GM12878 (cell line): ENCODE measurements around the gene CDKN1C. TPM values are rescaled to one million over a fixed set of nuclear protein-coding genes. Genes with fewer than 3 reads are reported as not detected.

Experiments
- ATAC-seq: fragments of 200-7000 bp; cut with Tn5 transposase; 3 replicates; pipeline ENCODE4 v1.9.1; 2020; ENCODE audit warnings: mild to moderate bottlenecking, moderate library complexity
- BruUV-seq: library from RNA; stranded (reverse); fragments of 400-500 nt; replicated peaks from 2 replicates; lab custom pipeline; 2021; lab: Mats Ljungman, UMichigan
- CTCF ChIA-PET: fragments of 300-600 bp; sonication (Branson Sonifier 250); formaldehyde crosslinking; extraction: SDS; loops from one replicate; lab custom pipeline; 2021; ENCODE audit warnings: inconsistent platforms; lab: Yijun Ruan, JAX
- POLR2A ChIA-PET: fragments of 350-600 bp; formaldehyde crosslinking; extraction: SDS; loops from one replicate; lab custom pipeline; 2021; ENCODE audit warnings: inconsistent platforms; lab: Charles Lee
- RAD21 ChIA-PET: fragments of 300-600 bp; sonication (Branson Sonifier 250); formaldehyde crosslinking; loops from one replicate; lab custom pipeline; 2023; ENCODE audit warnings: antibody characterized with exemption; ENCODE audit not compliant: unreplicated experiment; lab: Charles Lee
- SMC1A ChIA-PET: fragments of 300-600 bp; sonication (Branson Sonifier 250); formaldehyde crosslinking; loops from one replicate; lab custom pipeline; 2023; ENCODE audit not compliant: unreplicated experiment, uncharacterized antibody; lab: Charles Lee
- DNase-seq: peaks from one replicate; pipeline ENCODE4 v3.0.0-alpha.2; 2011; ENCODE audit warnings: low read depth, low spot score
- FAIRE-seq: peaks from 3 replicates; lab custom pipeline; 2011; peaks lifted over from hg19 to GRCh38; lab: Jason Lieb, UNC
- H2AFZ ChIP-seq: 2 replicates; pipeline ENCODE4 v1.6.0; 2011; ENCODE audit warnings: low read depth, low read length, control low read depth; ENCODE audit not compliant: control insufficient read depth
- H3K27ac ChIP-seq: 2 replicates; pipeline ENCODE4 v1.5.1; 2011; ENCODE audit warnings: control low read depth; ENCODE audit not compliant: control insufficient read depth, insufficient read depth
- H3K27me3 ChIP-seq, 2 experiments: replicated peaks in 1 of 2; 2 replicates each; pipeline versions ENCODE4 v1.6.0 to v1.6.1; 2011; ENCODE audit warnings: low read length in 1 of 2; ENCODE audit not compliant: control insufficient read depth in 2 of 2, insufficient read depth in 2 of 2
- H3K36me3 ChIP-seq, 2 experiments: 2 replicates each; pipeline ENCODE4 v1.5.1; 2011; ENCODE audit warnings: low read length in 1 of 2; ENCODE audit not compliant: control insufficient read depth in 2 of 2, insufficient read depth in 2 of 2
- H3K4me1 ChIP-seq: 2 replicates; pipeline ENCODE4 v1.6.1; 2011; ENCODE audit warnings: mild to moderate bottlenecking, low read length, moderate library complexity, mixed read lengths; ENCODE audit not compliant: control insufficient read depth, insufficient read depth
- H3K4me2 ChIP-seq: 2 replicates; pipeline ENCODE4 v1.6.0; 2011; ENCODE audit warnings: control low read depth; ENCODE audit not compliant: control insufficient read depth, insufficient read depth
- H3K4me3 ChIP-seq: fragments of 200-600 bp; sonication (generic); 2 replicates; pipeline ENCODE4 v1.5.1; 2016
- H3K79me2 ChIP-seq: 2 replicates; pipeline ENCODE4 v1.6.0; 2011; ENCODE audit warnings: low read length; ENCODE audit not compliant: control insufficient read depth, insufficient read depth
- H3K9ac ChIP-seq: 2 replicates; pipeline ENCODE4 v1.8.0; 2011; ENCODE audit warnings: low read length, control low read depth, mixed read lengths; ENCODE audit not compliant: control insufficient read depth, insufficient read depth
- H3K9me3 ChIP-seq: replicated peaks from 3 replicates; pipeline ENCODE4 v1.5.1; 2011; ENCODE audit warnings: mild to moderate bottlenecking, low read length; ENCODE audit not compliant: control insufficient read depth, insufficient read depth
- H4K20me1 ChIP-seq: 2 replicates; pipeline ENCODE4 v1.6.0; 2011; ENCODE audit not compliant: control insufficient read depth, insufficient read depth
- BHLHE40 ChIP-seq, 2 experiments: fragments of 450-650 bp in 1 of 2; IDR thresholded peaks; 2 replicates each; pipeline ENCODE4 v1.6.1; 2011 to 2017; ENCODE audit warnings: low read depth in 2 of 2, borderline replicate concordance in 1 of 2, improper control_type of control experiment in 1 of 2, low read length in 1 of 2, mild to moderate bottlenecking in 1 of 2
- BRCA1 ChIP-seq: IDR thresholded peaks from 2 replicates; pipeline ENCODE4 v1.6.1; 2011; ENCODE audit warnings: low read depth, low read length, improper control_type of control experiment
- CHD2 ChIP-seq: IDR thresholded peaks from 2 replicates; pipeline ENCODE4 v1.6.1; 2011; ENCODE audit warnings: low read depth, low read length, improper control_type of control experiment, borderline replicate concordance
- DPF2 ChIP-seq: fragments of 450-650 bp; IDR thresholded peaks from 2 replicates; pipeline ENCODE4 v1.6.1; 2017; ENCODE audit warnings: mild to moderate bottlenecking
- ETV6 ChIP-seq, 2 experiments: fragments of 450-650 bp in 1 of 2; IDR thresholded peaks in 1 of 2; conservative IDR thresholded peaks in 1 of 2; 2 replicates each; pipeline ENCODE4 v1.6.1; 2014; ENCODE audit warnings: antibody characterized with exemption in 1 of 2, borderline replicate concordance in 1 of 2, low read depth in 1 of 2, mild to moderate bottlenecking in 1 of 2, moderate library complexity in 1 of 2
- IRF4 ChIP-seq: IDR thresholded peaks from 2 replicates; pipeline ENCODE4 v1.6.1; 2011; ENCODE audit warnings: low read depth, low read length
- NR2C1 ChIP-seq: fragments of 450-650 bp; IDR thresholded peaks from 2 replicates; pipeline ENCODE4 v1.6.1; 2017; ENCODE audit warnings: antibody characterized with exemption, mild to moderate bottlenecking, moderate library complexity
- NR2C2 ChIP-seq: IDR thresholded peaks from 2 replicates; pipeline ENCODE4 v1.6.1; 2011; ENCODE audit warnings: borderline replicate concordance, low read depth; ENCODE audit not compliant: control insufficient read depth, insufficient read length
- POU2F2 ChIP-seq: IDR thresholded peaks from 3 replicates; pipeline ENCODE4 v1.6.1; 2011; ENCODE audit warnings: low read depth, mild to moderate bottlenecking, low read length, borderline replicate concordance
- SMC3 ChIP-seq: IDR thresholded peaks from 2 replicates; pipeline ENCODE4 v1.6.1; 2011; ENCODE audit warnings: low read length, improper control_type of control experiment, borderline replicate concordance
- SREBF2 ChIP-seq: IDR thresholded peaks from 2 replicates; pipeline ENCODE4 v1.6.1; 2012; ENCODE audit warnings: mild to moderate bottlenecking, low read length
- SUPT20H ChIP-seq: IDR thresholded peaks from 2 replicates; pipeline ENCODE4 v1.6.1; 2011; ENCODE audit warnings: low read depth, mild to moderate bottlenecking, low read length, moderate library complexity, borderline replicate concordance; ENCODE audit not compliant: control insufficient read depth
- YBX1 ChIP-seq: fragments of 450-650 bp; IDR thresholded peaks from 2 replicates; pipeline ENCODE4 v1.6.1; 2016; ENCODE audit warnings: antibody characterized with exemption
- ZNF384 ChIP-seq: IDR thresholded peaks from 2 replicates; pipeline ENCODE4 v1.6.1; 2012; ENCODE audit warnings: low read depth, mild to moderate bottlenecking, low read length, improper control_type of control experiment, borderline replicate concordance
- WGBS: methylation state at CpG from one replicate; pipeline ENCODE4 v1.1.6; 2016; ENCODE audit warnings: low lambda C conversion rate; ENCODE audit not compliant: insufficient replicate concordance, insufficient coverage; ENCODE audit errors: missing lambda C conversion rate; 5-methylcytosine and 5-hydroxymethylcytosine counted together
- in situ Hi-C: fragments of 300-500 bp; cut with MboI; formaldehyde crosslinking; loops from 9 replicates; pipeline ENCODE4 v1.14.3; 2018; ENCODE audit warnings: mixed read lengths
- intact Hi-C: fragments of 100-400 bp; cut with micrococcal nuclease; formaldehyde crosslinking; loops from one replicate; pipeline ENCODE4 v1.14.2; 2022; ENCODE audit not compliant: unreplicated experiment
- polyA plus RNA-seq, 11 experiments: library from polyadenylated mRNA; depleted of rRNA in 4 of 11; unstranded in 6 of 11; stranded (reverse) in 5 of 11; fragments of >200 nt; fragmentation: Nextera tagmentation in 4 of 11; fragmentation: Illumina TruSeq in 1 of 11; extraction: Ambion mirVana in 4 of 11; extraction: Trizol in 1 of 11; gene quantifications; 1 replicate in 1 of 11; 2 replicates in 10 of 11; pipeline versions ENCODE4 v1.2.1 to v1.2.3, GENCODE V29; 2011 to 2016; ENCODE audit warnings: inconsistent platforms in 2 of 11, missing spikeins in 2 of 11, low read depth in 1 of 11
- total RNA-seq, 4 experiments: library from RNA; depleted of rRNA in 3 of 4; stranded (reverse); fragments of >200 nt in 3 of 4; fragmentation: Illumina TruSeq in 1 of 4; extraction: Trizol in 1 of 4; gene quantifications; 2 replicates each; pipeline versions ENCODE4 v1.2.1 to v1.2.3, GENCODE V29; 2013 to 2021
- TF ChIP-seq, protein P1 (sequence below): IDR thresholded peaks from 2 replicates; pipeline ENCODE4 v1.6.1; 2012; ENCODE audit warnings: low read depth, low read length, improper control_type of control experiment
- TF ChIP-seq, protein P2 (sequence below): IDR thresholded peaks from 2 replicates; pipeline ENCODE4 v1.6.1; 2011; ENCODE audit warnings: low read depth, low read length, improper control_type of control experiment, borderline replicate concordance
- TF ChIP-seq, protein P3 (sequence below): fragments of 450-650 bp; IDR thresholded peaks from 2 replicates; pipeline ENCODE4 v1.6.1; 2016; ENCODE audit warnings: mild to moderate bottlenecking
- TF ChIP-seq, protein P4 (sequence below): fragments of 450-650 bp; conservative IDR thresholded peaks from 2 replicates; pipeline ENCODE4 v1.6.1; 2017; ENCODE audit warnings: mild to moderate bottlenecking, moderate library complexity

Gene CDKN1C
- total and polyA plus RNA-seq, 10 of the 15 experiments (the other 5 are each of a cell fraction or from before 2014, with no cell fraction given) = 0.05 to 0.21 (median 0.14) TPM; not detected in 7

DNA sequence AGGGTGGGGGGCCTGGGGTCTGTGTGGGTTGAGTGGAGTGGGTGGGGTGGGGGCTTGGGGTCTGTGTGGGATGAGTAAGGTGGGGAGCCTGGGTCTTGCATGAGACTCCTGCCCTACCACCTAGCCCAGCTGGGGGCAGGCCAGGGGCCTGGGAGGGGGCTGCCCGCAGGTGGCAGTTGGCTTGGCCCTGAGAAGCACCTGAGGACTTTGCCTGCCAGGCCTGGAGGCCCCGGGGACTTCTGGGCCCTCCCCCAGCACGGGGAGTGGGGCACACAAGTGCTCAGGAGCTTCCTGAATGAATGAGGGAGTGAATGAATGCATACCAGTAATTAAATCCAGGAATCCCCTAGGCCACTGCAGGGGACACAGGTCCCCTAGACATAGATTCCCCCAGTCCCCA is 37.1 kb upstream of the CDKN1C start:
- ChIA-PET CTCF (no interaction called here), RAD21 (no interaction called here), POLR2A (no interaction called here), SMC1A (no interaction called here)
- BruUV-seq = no TSS peak
- 0% methylated on average over 3 of the region's 3 CpGs for WGBS
- Histone ChIP-seq H3K9ac (no peak overlapping the region), H4K20me1 (no peaks in the 10 kb centered on the region), H3K9me3 (no peaks in the 10 kb centered on the region), H3K27ac (no peak overlapping the region), H3K4me2 (no peak overlapping the region), H2AFZ (no peak overlapping the region), H3K4me1 (no peaks in the 10 kb centered on the region), H3K4me3 (no peak overlapping the region), H3K36me3 (no peaks in the 10 kb centered on the region), H3K27me3 (peaks cover 2 to 6% of the 10 kb centered on the region in 2 experiments; a peak in 1 of 4 replicates), H3K79me2 (no peaks in the 10 kb centered on the region)
- in situ Hi-C loops = no loop called here
- intact Hi-C loops = no loop called here
- no peak for FAIRE-seq
- TF ChIP-seq SREBF2 = no peak
- no peak for TF ChIP-seq SUPT20H
- no peak for TF ChIP-seq DPF2
- TF ChIP-seq, protein P1, sequence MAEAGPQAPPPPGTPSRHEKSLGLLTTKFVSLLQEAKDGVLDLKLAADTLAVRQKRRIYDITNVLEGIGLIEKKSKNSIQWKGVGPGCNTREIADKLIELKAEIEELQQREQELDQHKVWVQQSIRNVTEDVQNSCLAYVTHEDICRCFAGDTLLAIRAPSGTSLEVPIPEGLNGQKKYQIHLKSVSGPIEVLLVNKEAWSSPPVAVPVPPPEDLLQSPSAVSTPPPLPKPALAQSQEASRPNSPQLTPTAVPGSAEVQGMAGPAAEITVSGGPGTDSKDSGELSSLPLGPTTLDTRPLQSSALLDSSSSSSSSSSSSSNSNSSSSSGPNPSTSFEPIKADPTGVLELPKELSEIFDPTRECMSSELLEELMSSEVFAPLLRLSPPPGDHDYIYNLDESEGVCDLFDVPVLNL = no peak
- no peak for TF ChIP-seq ZNF384
- TF ChIP-seq IRF4 = no peak
- TF ChIP-seq BRCA1 = no peak
- TF ChIP-seq ETV6 (conservative IDR thresholded peaks at IDR 0.05 in 1 of 2, IDR thresholded peaks at IDR 0.05 in 1 of 2; ENCODE audit: borderline replicate concordance in 1 of 2, low read depth in 1 of 2) = no peak
- TF ChIP-seq POU2F2 = no peak
- TF ChIP-seq, protein P2, sequence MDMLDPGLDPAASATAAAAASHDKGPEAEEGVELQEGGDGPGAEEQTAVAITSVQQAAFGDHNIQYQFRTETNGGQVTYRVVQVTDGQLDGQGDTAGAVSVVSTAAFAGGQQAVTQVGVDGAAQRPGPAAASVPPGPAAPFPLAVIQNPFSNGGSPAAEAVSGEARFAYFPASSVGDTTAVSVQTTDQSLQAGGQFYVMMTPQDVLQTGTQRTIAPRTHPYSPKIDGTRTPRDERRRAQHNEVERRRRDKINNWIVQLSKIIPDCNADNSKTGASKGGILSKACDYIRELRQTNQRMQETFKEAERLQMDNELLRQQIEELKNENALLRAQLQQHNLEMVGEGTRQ = no peak
- no peak for TF ChIP-seq SMC3
- TF ChIP-seq, protein P3, sequence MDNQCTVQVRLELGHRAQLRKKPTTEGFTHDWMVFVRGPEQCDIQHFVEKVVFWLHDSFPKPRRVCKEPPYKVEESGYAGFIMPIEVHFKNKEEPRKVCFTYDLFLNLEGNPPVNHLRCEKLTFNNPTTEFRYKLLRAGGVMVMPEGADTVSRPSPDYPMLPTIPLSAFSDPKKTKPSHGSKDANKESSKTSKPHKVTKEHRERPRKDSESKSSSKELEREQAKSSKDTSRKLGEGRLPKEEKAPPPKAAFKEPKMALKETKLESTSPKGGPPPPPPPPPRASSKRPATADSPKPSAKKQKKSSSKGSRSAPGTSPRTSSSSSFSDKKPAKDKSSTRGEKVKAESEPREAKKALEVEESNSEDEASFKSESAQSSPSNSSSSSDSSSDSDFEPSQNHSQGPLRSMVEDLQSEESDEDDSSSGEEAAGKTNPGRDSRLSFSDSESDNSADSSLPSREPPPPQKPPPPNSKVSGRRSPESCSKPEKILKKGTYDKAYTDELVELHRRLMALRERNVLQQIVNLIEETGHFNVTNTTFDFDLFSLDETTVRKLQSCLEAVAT = no peak
- TF ChIP-seq, protein P4, sequence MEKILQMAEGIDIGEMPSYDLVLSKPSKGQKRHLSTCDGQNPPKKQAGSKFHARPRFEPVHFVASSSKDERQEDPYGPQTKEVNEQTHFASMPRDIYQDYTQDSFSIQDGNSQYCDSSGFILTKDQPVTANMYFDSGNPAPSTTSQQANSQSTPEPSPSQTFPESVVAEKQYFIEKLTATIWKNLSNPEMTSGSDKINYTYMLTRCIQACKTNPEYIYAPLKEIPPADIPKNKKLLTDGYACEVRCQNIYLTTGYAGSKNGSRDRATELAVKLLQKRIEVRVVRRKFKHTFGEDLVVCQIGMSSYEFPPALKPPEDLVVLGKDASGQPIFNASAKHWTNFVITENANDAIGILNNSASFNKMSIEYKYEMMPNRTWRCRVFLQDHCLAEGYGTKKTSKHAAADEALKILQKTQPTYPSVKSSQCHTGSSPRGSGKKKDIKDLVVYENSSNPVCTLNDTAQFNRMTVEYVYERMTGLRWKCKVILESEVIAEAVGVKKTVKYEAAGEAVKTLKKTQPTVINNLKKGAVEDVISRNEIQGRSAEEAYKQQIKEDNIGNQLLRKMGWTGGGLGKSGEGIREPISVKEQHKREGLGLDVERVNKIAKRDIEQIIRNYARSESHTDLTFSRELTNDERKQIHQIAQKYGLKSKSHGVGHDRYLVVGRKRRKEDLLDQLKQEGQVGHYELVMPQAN = no peak
- TF ChIP-seq NR2C2 = no peak
- TF ChIP-seq CHD2 = no peak
- TF ChIP-seq YBX1 = no peak
- no peak for TF ChIP-seq BHLHE40 (IDR thresholded peaks at IDR 0.05; ENCODE audit: borderline replicate concordance in 1 of 2, low read depth in 2 of 2, low read length in 1 of 2)
- TF ChIP-seq NR2C1 = no peak
- DNase-seq = no peak
- ATAC-seq = no peak
